Activated effector memory CD4-positive, alpha-beta T cell treated with Interleukin-2 at 50 U/mL for 16 hours (primary cell): ENCODE data around the gene OPRL1.

Source experiments
- DNase-seq: peaks from one replicate; pipeline ENCODE4 v3.0.0-alpha.2; 2020

Gene OPRL1

DNA sequence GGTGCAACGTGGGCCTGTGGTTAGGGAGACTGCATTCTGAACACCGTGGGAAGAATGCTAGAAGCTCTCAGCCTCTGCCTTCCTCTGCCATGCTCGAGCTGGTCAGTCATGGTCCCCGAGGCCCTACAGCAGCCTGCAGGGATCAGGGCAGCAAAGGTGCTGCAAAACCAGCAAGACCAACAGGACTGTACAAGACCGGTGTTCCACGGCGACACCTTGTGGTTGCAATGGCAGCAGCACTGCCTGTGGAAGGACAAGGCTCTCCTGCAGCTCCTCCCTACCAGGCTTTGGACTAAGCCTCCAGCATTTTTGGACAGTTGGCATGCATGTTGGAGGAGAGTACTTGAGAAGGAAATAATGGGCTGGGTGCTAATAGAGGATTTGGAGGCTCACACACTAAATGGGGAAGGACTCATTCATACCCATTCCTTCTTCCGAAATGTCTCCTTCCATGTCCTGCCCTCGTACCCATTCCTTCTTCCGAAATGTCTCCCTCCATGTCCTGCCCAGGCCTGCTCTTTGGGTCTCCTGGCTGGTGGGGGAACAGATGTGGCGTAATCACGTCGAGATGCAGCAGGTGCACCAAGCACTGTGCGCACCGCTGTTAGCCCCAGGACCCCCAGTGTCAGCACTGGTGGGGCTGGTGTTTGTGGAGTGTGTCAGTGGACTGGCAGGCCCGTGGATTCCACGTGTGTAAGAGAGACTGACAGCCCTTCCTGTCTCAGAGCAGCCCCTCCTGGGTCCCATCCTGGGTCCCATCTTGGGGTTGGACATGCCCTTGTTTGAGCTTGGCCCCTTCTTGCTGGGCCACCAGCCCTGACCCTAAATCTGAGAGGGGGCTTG is 65.8 kb downstream of the OPRL1 start:
- DNase-seq, result no peak

DNA sequence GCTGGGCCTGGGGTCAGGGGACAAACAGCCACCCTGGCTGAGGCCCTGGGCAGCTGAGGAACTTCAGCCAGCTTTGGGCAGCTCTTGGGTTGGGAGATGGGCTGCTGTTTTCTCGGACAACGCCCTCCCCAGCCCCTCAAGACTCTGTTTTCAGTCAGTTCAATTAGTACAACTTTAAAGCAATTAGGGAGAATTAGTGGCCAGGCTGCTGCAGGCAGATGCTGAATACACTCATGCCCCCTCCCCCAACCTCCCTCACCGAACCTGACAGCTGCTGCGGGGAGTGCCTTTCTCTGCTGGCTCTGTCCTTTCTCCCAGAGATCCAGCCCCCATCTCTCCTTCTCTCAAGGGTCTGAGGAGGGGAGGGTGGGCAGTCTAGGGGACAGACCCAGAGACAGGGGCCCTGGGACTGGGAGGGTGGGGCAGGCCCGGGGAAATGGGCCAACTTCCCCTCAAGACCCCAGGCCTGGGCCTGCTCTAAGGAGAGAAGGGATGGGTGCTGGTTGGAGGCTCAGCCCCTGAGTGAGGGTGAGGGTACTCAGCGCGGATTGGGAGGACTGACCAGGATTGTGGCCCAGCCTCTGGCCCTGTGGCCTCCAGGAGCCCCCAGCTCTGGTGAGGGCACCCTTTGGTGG is 66.5 kb downstream of the OPRL1 start:
- DNase-seq, result no peak

DNA sequence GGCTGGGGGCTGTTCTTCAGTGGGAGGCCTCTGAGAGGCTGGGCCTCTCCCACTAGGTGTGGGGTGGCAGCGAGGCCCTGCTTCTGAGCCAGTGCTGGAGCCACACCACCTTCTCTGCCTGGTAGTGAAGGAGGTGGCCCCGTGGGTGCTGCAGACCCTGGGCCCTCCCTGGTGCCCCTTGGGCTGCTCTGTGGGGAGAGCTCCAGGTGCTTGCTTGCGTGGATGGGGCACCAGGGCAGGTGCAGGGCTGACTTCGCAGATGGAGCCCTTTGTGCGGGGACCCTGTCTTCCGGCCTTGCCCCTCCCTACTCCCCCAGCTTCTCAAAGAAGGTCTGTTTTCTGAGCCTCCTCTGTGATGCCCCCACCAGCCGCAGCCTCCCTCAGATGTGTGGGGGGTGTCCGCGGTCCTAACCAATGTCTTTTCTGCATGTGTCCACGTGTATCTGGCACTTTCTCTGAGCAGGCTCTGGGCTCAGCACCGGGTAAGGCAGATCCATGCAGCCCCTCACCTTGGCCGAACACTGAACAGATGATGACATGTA is 67.1 kb downstream of the OPRL1 start:
- DNase-seq, result no peak

DNA sequence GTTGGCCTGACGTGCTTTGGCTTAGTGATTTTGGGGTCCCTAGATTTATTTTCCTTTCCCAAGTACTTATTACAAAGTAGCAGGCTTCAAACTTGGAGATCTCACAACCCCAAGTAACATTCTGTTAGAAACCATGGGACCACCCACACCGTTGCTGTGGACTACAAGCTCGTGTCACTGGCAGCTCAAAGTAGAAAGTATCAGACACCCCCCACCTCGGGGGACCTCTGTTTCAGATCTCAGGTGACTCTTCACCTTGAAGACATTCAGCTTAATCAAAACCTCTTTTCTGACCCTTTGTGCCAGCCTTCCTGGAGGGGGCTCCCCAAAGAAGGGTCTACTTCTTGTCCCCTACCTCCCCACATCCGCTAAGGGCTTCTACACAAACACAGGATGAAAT is 68.7 kb downstream of the OPRL1 start:
- no peak for DNase-seq

DNA sequence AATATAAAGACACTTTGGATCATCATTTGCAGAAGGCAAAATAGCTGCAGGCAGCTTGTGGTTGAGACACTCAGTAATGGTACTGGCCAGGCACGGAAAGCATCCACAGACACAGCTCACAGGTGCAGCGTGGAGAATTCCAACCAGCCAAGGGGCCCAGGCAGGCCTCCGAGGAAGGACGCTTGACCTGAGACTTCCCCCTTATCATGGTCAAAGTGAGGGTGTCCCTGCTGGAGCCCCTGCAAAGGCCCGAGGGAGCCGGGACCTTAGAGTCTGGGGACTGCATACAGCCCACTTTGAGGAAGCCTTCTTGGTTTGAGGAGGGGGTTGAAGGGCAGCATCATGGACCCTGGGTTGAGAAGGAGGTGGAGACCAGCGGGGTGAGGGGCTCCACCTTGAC is 69.3 kb downstream of the OPRL1 start:
- DNase-seq, result no peak

DNA sequence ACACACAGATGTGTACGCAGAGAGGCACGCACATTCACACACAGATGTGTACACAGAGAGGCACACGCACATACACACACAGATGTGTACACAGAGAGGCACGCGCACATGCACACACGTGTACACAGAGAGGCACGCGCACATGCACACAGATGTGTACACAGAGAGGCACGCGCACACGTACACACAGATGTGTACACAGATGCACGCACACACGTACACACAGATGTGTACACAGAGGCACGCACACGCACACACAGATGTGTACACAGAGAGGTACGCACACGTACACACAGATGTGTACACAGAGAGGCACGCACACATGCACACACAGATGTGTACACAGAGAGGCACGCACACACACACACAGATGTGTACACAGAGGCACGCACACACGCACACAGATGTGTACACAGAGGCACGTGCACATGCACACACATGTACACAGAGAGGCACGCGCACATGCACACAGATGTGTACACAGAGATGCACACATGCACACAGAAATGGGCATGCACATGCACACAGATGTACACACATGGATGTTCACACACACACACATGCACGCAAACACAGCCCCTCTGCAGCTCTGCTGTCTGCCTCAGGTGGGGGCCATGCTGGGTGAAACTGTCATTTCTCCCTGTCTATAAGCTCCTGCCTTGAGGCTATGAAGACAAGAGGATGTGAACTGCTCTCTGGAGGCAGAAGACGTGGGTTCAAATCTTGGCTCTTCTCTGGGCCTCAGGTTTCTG is 70.1 kb downstream of the OPRL1 start:
- no peak for DNase-seq
